Sigmoid colon (tissue), 7 donors: Measurements from ENCODE around the gene CYP3A5. TPM values are rescaled to one million over a fixed set of nuclear protein-coding genes. Genes with fewer than 3 reads are reported as not detected.

Source experiments
- DNase-seq: peaks from one replicate; pipeline ENCODE4 v3.0.0-alpha.2; 2019
- H3K27ac ChIP-seq, 4 donors: fragments of 200-600 bp; sonication (generic); one replicate each; pipeline ENCODE4 v1.5.1; 2016 to 2019; ENCODE audit warnings: mild to moderate bottlenecking in 1 of 4
- H3K27me3 ChIP-seq, 3 donors: fragments of 200-600 bp; sonication (generic); one replicate each; pipeline ENCODE4 v1.5.1; 2019; ENCODE audit warnings: mild to moderate bottlenecking in 1 of 3
- H3K36me3 ChIP-seq, 4 donors: fragments of 200-600 bp; sonication (generic); one replicate each; pipeline ENCODE4 v1.5.1; 2016 to 2019
- H3K4me1 ChIP-seq, 4 donors: fragments of 200-600 bp; sonication (generic); one replicate each; pipeline ENCODE4 v1.5.1; 2017 to 2019
- H3K4me3 ChIP-seq, 4 donors: fragments of 200-600 bp; sonication (generic); one replicate each; pipeline ENCODE4 v1.5.1; 2017 to 2019; ENCODE audit warnings: mild to moderate bottlenecking in 2 of 4, moderate library complexity in 1 of 4
- H3K9me3 ChIP-seq, 4 donors: fragments of 200-600 bp in 3 of 4; sonication (generic) in 3 of 4; one replicate each; pipeline versions ENCODE4 v1.5.1 to v1.6.1; 2013 to 2019
- CTCF ChIP-seq, 4 experiments: fragments of 450-650 bp in 3 of 4; fragments of 200-600 bp in 1 of 4; IDR thresholded peaks; one replicate each; pipeline ENCODE4 v1.5.1; 2016 to 2019; ENCODE audit warnings: antibody characterized with exemption in 4 of 4, mild to moderate bottlenecking in 3 of 4, moderate library complexity in 2 of 4
- EP300 ChIP-seq, 4 donors: sonication (generic); formaldehyde crosslinking; IDR thresholded peaks; one replicate each; pipeline ENCODE4 v1.6.1; 2017; ENCODE audit warnings: antibody characterized with exemption in 4 of 4
- POLR2A ChIP-seq, 2 donors: fragments of 450-650 bp; IDR thresholded peaks; one replicate each; pipeline ENCODE4 v1.6.1; 2016; ENCODE audit warnings: antibody characterized with exemption in 2 of 2, mild to moderate bottlenecking in 2 of 2, moderate library complexity in 2 of 2
- POLR2AphosphoS5 ChIP-seq, 4 donors: sonication (generic); formaldehyde crosslinking; IDR thresholded peaks; one replicate each; pipeline ENCODE4 v1.6.1; 2017; ENCODE audit warnings: antibody characterized with exemption in 4 of 4
- WGBS, 2 donors: extraction: QIAGEN DNeasy Blood & Tissue Kit; methylation state at CpG; one replicate each; pipeline ENCODE4 v1.1.7; 2013; 5-methylcytosine and 5-hydroxymethylcytosine counted together
- intact Hi-C: fragments of 100-400 bp; cut with DNase I; formaldehyde crosslinking; loops from one replicate; pipeline ENCODE4 v1.15.1; 2023
- polyA plus RNA-seq, 3 donors: library from polyadenylated mRNA; stranded (reverse); fragments of 200-250 nt; gene quantifications; one replicate each; pipeline ENCODE4 v1.2.3, GENCODE V29; 2013
- total RNA-seq, 4 donors: library from RNA; depleted of rRNA; stranded (reverse); fragments of >200 nt; gene quantifications; one replicate each; pipeline ENCODE4 v1.1.0, GENCODE V29; 2016
- donor health status: healthy with polysubstance abuse.
- donor health status: Bipolar disorder and iron deficiency.
- donor health status: healthy.

Gene CYP3A5
- total and polyA plus RNA-seq, 7 donors: 0.54 to 36.1 (median 7.5) TPM

DNA sequence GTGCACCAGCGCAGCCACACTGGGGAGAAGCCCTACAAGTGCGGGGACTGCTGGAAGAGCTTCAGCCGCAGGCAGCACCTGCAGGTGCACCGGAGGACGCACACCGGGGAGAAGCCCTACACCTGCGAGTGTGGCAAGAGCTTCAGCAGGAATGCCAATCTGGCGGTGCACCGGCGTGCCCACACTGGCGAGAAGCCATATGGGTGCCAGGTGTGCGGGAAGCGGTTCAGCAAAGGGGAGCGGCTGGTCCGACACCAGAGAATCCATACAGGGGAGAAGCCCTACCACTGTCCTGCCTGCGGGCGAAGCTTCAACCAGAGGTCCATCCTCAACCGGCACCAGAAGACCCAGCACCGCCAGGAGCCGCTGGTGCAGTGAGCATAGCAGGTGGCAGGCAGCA is 50.2 kb downstream of the CYP3A5 start:
- intact Hi-C loops: loop anchor here (5.0 kb wide), 1 partner anchor 208 kb away; no protein-coding TSS in a partner anchor

GRCh38 chr7:99628471-99629465 is 51.0 kb downstream of the CYP3A5 start:
- H3K9me3 ChIP-seq: no peaks in the 10 kb centered on the region
- H3K36me3 ChIP-seq: peaks cover 32 to 100% (median 61%) of the 10 kb centered on the region in 4 donors
- no peak overlapping the region for H3K27ac ChIP-seq
- H3K27me3 ChIP-seq: no peaks in the 10 kb centered on the region
- H3K4me3 ChIP-seq: no peak overlapping the region
- 88% methylated on average over 14 of the region's 14 CpGs for WGBS, 2 donors
- DNase-seq: no peak
- intact Hi-C loops: no loop called here
- H3K4me1 ChIP-seq: no peaks in the 10 kb centered on the region
- TF ChIP-seq POLR2A (IDR thresholded peaks at IDR 0.05): no peak
- no peak for TF ChIP-seq CTCF (IDR thresholded peaks at IDR 0.05)
- no peak for TF ChIP-seq EP300 (IDR thresholded peaks at IDR 0.05)
- no peak for TF ChIP-seq POLR2AphosphoS5 (IDR thresholded peaks at IDR 0.05)

More for the DNA sequence above, 50.2 kb downstream of the CYP3A5 start:
- Histone ChIP-seq H3K27me3 (no peaks in the 10 kb centered on the region), H3K36me3 (peaks cover 28 to 93% (median 55%) of the 10 kb centered on the region in 4 donors), H3K4me1 (no peaks in the 10 kb centered on the region), H3K4me3 (no peak overlapping the region), H3K9me3 (no peaks in the 10 kb centered on the region), H3K27ac (no peak overlapping the region)
- TF ChIP-seq POLR2A (IDR thresholded peaks at IDR 0.05): no peak
- TF ChIP-seq CTCF (IDR thresholded peaks at IDR 0.05): no peak
- no peak for TF ChIP-seq POLR2AphosphoS5 (IDR thresholded peaks at IDR 0.05)
- no peak for TF ChIP-seq EP300 (IDR thresholded peaks at IDR 0.05)
- 89 to 95% methylated on average over 20 of the region's 20 CpGs for WGBS, 2 donors
- no peak for DNase-seq

DNA sequence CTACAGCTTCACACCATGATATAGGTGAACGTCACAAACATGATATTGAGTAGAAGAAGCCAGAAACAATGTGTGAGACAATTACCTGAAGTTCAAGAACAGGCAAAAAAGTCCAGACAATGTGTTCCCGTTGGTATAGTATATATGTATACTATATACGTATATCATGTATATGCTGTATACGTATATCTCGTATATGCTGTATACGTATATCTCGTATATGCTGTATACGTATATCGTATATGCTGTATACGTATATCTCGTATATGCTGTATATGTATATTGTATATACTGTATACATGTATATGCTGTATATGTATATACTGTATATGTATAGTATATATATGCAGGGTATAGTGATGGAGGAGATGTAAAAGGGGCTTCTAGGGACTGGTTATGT is 52.3 kb downstream of the CYP3A5 start:
- H3K27ac ChIP-seq: no peak overlapping the region
- no peak overlapping the region for H3K4me3 ChIP-seq
- H3K4me1 ChIP-seq: no peaks in the 10 kb centered on the region
- peaks cover 34 to 100% (median 73%) of the 10 kb centered on the region in 4 donors for H3K36me3 ChIP-seq
- no peaks in the 10 kb centered on the region for H3K9me3 ChIP-seq
- WGBS, 2 donors: 98% methylated on average over 11 of the region's 11 CpGs
- TF ChIP-seq POLR2A (IDR thresholded peaks at IDR 0.05): no peak
- no peak for TF ChIP-seq EP300 (IDR thresholded peaks at IDR 0.05)
- TF ChIP-seq CTCF (IDR thresholded peaks at IDR 0.05): no peak
- no peak for TF ChIP-seq POLR2AphosphoS5 (IDR thresholded peaks at IDR 0.05)
- no peak for DNase-seq
- intact Hi-C loops: no loop called here
- no peaks in the 10 kb centered on the region for H3K27me3 ChIP-seq

- DNase-seq: no peak
- H3K27me3 ChIP-seq: no peaks in the 10 kb centered on the region
- intact Hi-C loops: no loop called here
Measured at GRCh38 chr7:99626661-99627060, 53.1 kb downstream of the CYP3A5 start.

GRCh38 chr7:99625961-99626360 is 53.8 kb downstream of the CYP3A5 start:
- H3K36me3 ChIP-seq: peaks cover 42 to 100% (median 85%) of the 10 kb centered on the region in 4 donors
- intact Hi-C loops: no loop called here

More at GRCh38 chr7:99626661-99627060, 53.1 kb downstream of the CYP3A5 start:
- Histone ChIP-seq H3K4me3 (no peak overlapping the region), H3K9me3 (no peaks in the 10 kb centered on the region), H3K36me3 (peaks cover 42 to 100% (median 81%) of the 10 kb centered on the region in 4 donors), H3K27ac (no peak overlapping the region), H3K4me1 (no peaks in the 10 kb centered on the region)
- 91 to 93% methylated on average over 1 of the region's 1 CpG for WGBS, 2 donors
- TF ChIP-seq POLR2AphosphoS5 (IDR thresholded peaks at IDR 0.05) (no peak), POLR2A (IDR thresholded peaks at IDR 0.05) (no peak)

More at GRCh38 chr7:99625961-99626360, 53.8 kb downstream of the CYP3A5 start:
- WGBS, 2 donors: 95 to 96% methylated on average over 4 of the region's 4 CpGs
- Histone ChIP-seq H3K4me3 (no peak overlapping the region), H3K27ac (no peak overlapping the region), H3K4me1 (no peaks in the 10 kb centered on the region), H3K27me3 (no peaks in the 10 kb centered on the region), H3K9me3 (no peaks in the 10 kb centered on the region)
- TF ChIP-seq EP300 (IDR thresholded peaks at IDR 0.05): no peak
- no peak for TF ChIP-seq POLR2AphosphoS5 (IDR thresholded peaks at IDR 0.05)
- TF ChIP-seq CTCF (IDR thresholded peaks at IDR 0.05): no peak
- TF ChIP-seq POLR2A (IDR thresholded peaks at IDR 0.05): no peak
- DNase-seq: no peak
